Panc1 (cell line): ENCODE data around the gene PC. TPM values are rescaled to one million over a fixed set of nuclear protein-coding genes. Genes with fewer than 3 reads are reported as not detected.

ENCODE experiments used
- ATAC-seq: fragments of 200-7000 bp; cut with Tn5 transposase; 2 replicates; pipeline ENCODE4 v1.9.1; 2020; ENCODE audit warnings: mild to moderate bottlenecking, moderate library complexity
- BruUV-seq: library from RNA; stranded (reverse); fragments of 400-500 nt; replicated peaks from 2 replicates; lab custom pipeline; 2021; lab: Mats Ljungman, UMichigan
- CTCF ChIA-PET: fragments of 300-600 bp; sonication (Branson Sonifier 250); formaldehyde crosslinking; loops from one replicate; lab custom pipeline; 2022; ENCODE audit warnings: antibody characterized with exemption; lab: Charles Lee
- POLR2A ChIA-PET: fragments of 300-600 bp; sonication (Branson Sonifier 250); formaldehyde crosslinking; loops from one replicate; lab custom pipeline; 2022; ENCODE audit warnings: antibody characterized with exemption; lab: Charles Lee
- DNase-seq: peaks from one replicate; pipeline ENCODE4 v3.0.0-alpha.2; 2010; ENCODE audit warnings: low read depth, low spot score
- H3K27ac ChIP-seq: 2 replicates; pipeline ENCODE4 v1.5.1; 2011; ENCODE audit warnings: mild to moderate bottlenecking, low read length, inconsistent platforms
- H3K27me3 ChIP-seq: fragments of 200-500 bp; sonication (Bioruptor generic); 2 replicates; pipeline ENCODE4 v1.6.0; 2014; ENCODE audit warnings: low read length, inconsistent platforms; ENCODE audit not compliant: control insufficient read depth, insufficient read depth
- H3K36me3 ChIP-seq: fragments of 200-500 bp; sonication (Bioruptor generic); 2 replicates; pipeline ENCODE4 v1.5.1; 2014; ENCODE audit warnings: inconsistent platforms, mild to moderate bottlenecking, low read length, moderate library complexity; ENCODE audit not compliant: control insufficient read depth, insufficient read depth
- H3K4me1 ChIP-seq: 2 replicates; pipeline ENCODE4 v1.5.1; 2011; ENCODE audit warnings: inconsistent platforms, mild to moderate bottlenecking, low read length, moderate library complexity; ENCODE audit not compliant: control insufficient read depth, insufficient read depth
- H3K4me3 ChIP-seq, 2 experiments: 2 replicates each; pipeline ENCODE4 v1.5.1; 2011 to 2012; ENCODE audit warnings: low read depth in 2 of 2, low read length in 2 of 2, mild to moderate bottlenecking in 2 of 2, inconsistent platforms in 1 of 2, moderate library complexity in 1 of 2
- H3K9me3 ChIP-seq: fragments of 200-500 bp; sonication (Bioruptor generic); 2 replicates; pipeline ENCODE4 v1.5.1; 2014; ENCODE audit warnings: low read depth, mild to moderate bottlenecking, inconsistent platforms, low read length, moderate library complexity; ENCODE audit not compliant: control insufficient read depth, insufficient read depth
- CTCF ChIP-seq: fragments of 450-650 bp; IDR thresholded peaks from 2 replicates; pipeline ENCODE4 v1.5.1; 2017; ENCODE audit warnings: mild to moderate bottlenecking
- POLR2AphosphoS5 ChIP-seq: IDR thresholded peaks from 2 replicates; pipeline ENCODE4 v1.6.1; 2012; ENCODE audit warnings: mild to moderate bottlenecking, low read depth, low read length, moderate library complexity
- REST ChIP-seq, 2 experiments: IDR thresholded peaks; 2 replicates each; pipeline ENCODE4 v1.6.1; 2011 to 2012; ENCODE audit warnings: low read depth in 2 of 2, control low read depth in 1 of 2, low read length in 1 of 2, mild to moderate bottlenecking in 1 of 2, moderate library complexity in 1 of 2; ENCODE audit not compliant: insufficient read depth in 1 of 2
- SIN3A ChIP-seq: IDR thresholded peaks from 2 replicates; pipeline ENCODE4 v1.6.1; 2012; ENCODE audit warnings: low read depth, mild to moderate bottlenecking, low read length, moderate library complexity, borderline replicate concordance; ENCODE audit not compliant: insufficient read depth
- TCF7L2 ChIP-seq: IDR thresholded peaks from 2 replicates; pipeline ENCODE4 v1.6.1; 2011; ENCODE audit warnings: mild to moderate bottlenecking, low read depth, low read length, inconsistent platforms
- in situ Hi-C: cut with HindIII; loops from 2 replicates; pipeline ENCODE4 v1.10.0; 2016; ENCODE audit warnings: low sequenced_read_pairs, low pct_unique_long_range_greater_than_20kb
- intact Hi-C: fragments of 100-400 bp; cut with micrococcal nuclease; formaldehyde crosslinking; loops from one replicate; pipeline ENCODE4 v1.10.0; 2022; ENCODE audit not compliant: unreplicated experiment
- total RNA-seq: library from RNA; stranded (reverse); gene quantifications from one replicate; pipeline ENCODE4 v1.2.1, GENCODE V29; 2021; ENCODE audit not compliant: unreplicated experiment

The PC gene
- total RNA-seq, 1 experiment from 2014 or later, result 12.8 TPM

- Histone ChIP-seq H3K27me3 (no peaks in the 10 kb centered on the region), H3K4me3 (no peak overlapping the region), H3K9me3 (no peaks in the 10 kb centered on the region), H3K4me1 (no peaks in the 10 kb centered on the region), H3K27ac (no peak overlapping the region), H3K36me3 (no peaks in the 10 kb centered on the region)
- intact Hi-C loops, result no loop called here
- in situ Hi-C loops, result no loop called here
- DNase-seq (no peak), ATAC-seq (no peak)
- TF ChIP-seq CTCF (no peak), SIN3A (no peak), REST (IDR thresholded peaks at IDR 0.05; ENCODE audit: insufficient read depth in 1 of 2, low read depth in 2 of 2, low read length in 1 of 2) (no peak), TCF7L2 (no peak), POLR2AphosphoS5 (no peak)
- POLR2A ChIA-PET, result interaction anchor here (0.6 kb wide), 1 partner anchor 83 kb away, joined by 3 read pairs; no protein-coding TSS in a partner anchor
- CTCF ChIA-PET, result no interaction called here
- no TSS peak for BruUV-seq
Measured at GRCh38 chr11:66938582-66939135, 19.5 kb downstream of the PC start.

- CTCF ChIA-PET, result interaction anchor here (0.6 kb wide), 1 partner anchor 116 kb away, joined by 8 read pairs; no protein-coding TSS in a partner anchor
- in situ Hi-C loops, result no loop called here
- Histone ChIP-seq H3K27me3 (no peaks in the 10 kb centered on the region), H3K4me1 (no peaks in the 10 kb centered on the region), H3K36me3 (no peaks in the 10 kb centered on the region), H3K27ac (no peak overlapping the region), H3K9me3 (no peaks in the 10 kb centered on the region), H3K4me3 (no peak overlapping the region)
- intact Hi-C loops, result no loop called here
- POLR2A ChIA-PET, result interaction anchor here (0.6 kb wide), 1 partner anchor 182 kb away, joined by 3 read pairs; the partner anchor contains the start of gene KDM2A
- TF ChIP-seq REST (IDR thresholded peaks at IDR 0.05; ENCODE audit: insufficient read depth in 1 of 2, low read depth in 2 of 2, low read length in 1 of 2) (no peak), CTCF (no peak), SIN3A (no peak), POLR2AphosphoS5 (no peak), TCF7L2 (no peak)
- ATAC-seq (no peak), DNase-seq (no peak)
- no TSS peak for BruUV-seq
Measured at GRCh38 chr11:66937193-66937733, 20.9 kb downstream of the PC start.
